Measurements from ENCODE around the gene TAGLN2.

DNA sequence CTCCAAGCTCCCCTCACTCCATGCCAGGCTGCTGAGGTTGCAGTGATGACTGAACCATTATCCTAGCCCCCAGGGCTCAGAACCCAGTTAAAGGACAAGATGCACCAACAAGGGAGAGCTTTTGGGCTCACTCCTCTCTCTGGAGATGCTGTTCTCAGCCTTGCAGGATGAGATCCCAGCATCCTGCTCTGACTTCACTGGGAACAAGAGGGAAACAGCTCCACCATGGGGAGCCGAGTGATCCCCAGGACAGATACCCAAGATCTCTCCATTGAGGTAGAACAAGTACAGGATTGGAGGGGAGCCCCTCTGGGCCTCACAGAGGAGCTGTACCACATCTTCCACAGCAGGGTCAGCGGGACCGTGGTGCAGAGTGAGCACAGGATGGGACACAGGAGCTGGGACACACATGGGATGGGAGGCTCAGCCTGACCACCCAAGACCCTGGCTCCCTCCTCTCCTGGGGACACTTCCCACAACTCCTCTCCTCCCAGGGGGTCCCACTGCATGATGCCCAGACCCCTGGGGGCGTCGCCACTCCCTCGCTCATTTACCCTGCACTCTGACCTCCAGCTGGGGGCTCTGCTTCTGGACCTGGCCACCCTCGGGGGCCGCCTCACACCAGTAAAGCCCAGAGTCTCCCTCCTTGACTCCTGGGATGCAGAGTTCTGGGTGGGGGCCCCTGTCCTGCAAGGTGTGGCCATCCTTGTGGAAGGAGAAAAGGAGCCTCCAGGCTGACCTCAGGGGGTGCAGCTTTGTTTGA lies 47.3 kb upstream of the TAGLN2 start:
- TF ChIP-seq CTCF (IDR thresholded peaks at IDR 0.05): no peak
- TF ChIP-seq POLR2AphosphoS5 (IDR thresholded peaks at IDR 0.05): no peak

All from transverse colon (tissue), 4 donors.